PC-3 (cell line): ENCODE data around the gene ALDH6A1.
"Not testable (repeated sequence)": the region's sequence is repeated elsewhere in the genome, so short reads cannot be mapped to it uniquely, and the experiment has no call there.

ENCODE experiments used
- CTCF ChIP-seq: fragments of 300-600 bp; sonication (generic); conservative IDR thresholded peaks from 2 replicates; pipeline ENCODE4 v1.5.1; 2017; ENCODE audit warnings: antibody characterized with exemption, low read depth, mild to moderate bottlenecking, low read length
- EZH2 ChIP-seq: fragments of 300-600 bp; sonication (generic); IDR thresholded peaks from one replicate; pipeline ENCODE4 v1.6.1; 2017; ENCODE audit warnings: antibody characterized with exemption, mild to moderate bottlenecking, low read length; ENCODE audit not compliant: unreplicated experiment
- EZH2phosphoT487 ChIP-seq: fragments of 300-600 bp; sonication (generic); IDR thresholded peaks from 2 replicates; pipeline ENCODE4 v1.6.1; 2018; ENCODE audit warnings: mild to moderate bottlenecking, antibody characterized with exemption, low read length, borderline replicate concordance

GRCh38 chr14:74111395-74112216, 27.4 kb upstream of the ALDH6A1 start:
- TF ChIP-seq CTCF: peak; percentile 57
- not testable (repeated sequence) for TF ChIP-seq EZH2phosphoT487, EZH2
